Brain microvascular endothelial cell (primary cell): ENCODE data around the gene CPAMD8.

Source experiments
- DNase-seq: peaks from one replicate; pipeline ENCODE4 v3.0.0-alpha.2; 2020
- H3K27ac ChIP-seq: fragments of 250-450 bp; sonication (Bioruptor Pico); 2 replicates; pipeline ENCODE4 v1.5.1; 2020; ENCODE audit warnings: mild to moderate bottlenecking, moderate library complexity
- H3K27me3 ChIP-seq: fragments of 250-450 bp; sonication (Bioruptor Pico); replicated peaks from 2 replicates; pipeline ENCODE4 v1.5.1; 2020; ENCODE audit warnings: mild to moderate bottlenecking
- H3K36me3 ChIP-seq: fragments of 250-450 bp; sonication (Bioruptor Pico); replicated peaks from 2 replicates; pipeline ENCODE4 v1.5.1; 2020; ENCODE audit warnings: mild to moderate bottlenecking
- H3K4me3 ChIP-seq: 2 replicates; pipeline ENCODE4 v1.5.1; 2011; ENCODE audit warnings: low read depth, mild to moderate bottlenecking, control low read depth, low read length, moderate library complexity
- CTCF ChIP-seq: IDR thresholded peaks from 2 replicates; pipeline ENCODE4 v1.5.1; 2011; ENCODE audit warnings: low read depth, mild to moderate bottlenecking, moderate library complexity, low read length, control low read depth, inconsistent platforms; ENCODE audit errors: missing control alignments
- in situ Hi-C: cut with HindIII; loops from 2 replicates; pipeline ENCODE4 v1.10.0; 2017; ENCODE audit warnings: low sequenced_read_pairs, low pct_ligation_motif_present

CPAMD8 gene

DNA sequence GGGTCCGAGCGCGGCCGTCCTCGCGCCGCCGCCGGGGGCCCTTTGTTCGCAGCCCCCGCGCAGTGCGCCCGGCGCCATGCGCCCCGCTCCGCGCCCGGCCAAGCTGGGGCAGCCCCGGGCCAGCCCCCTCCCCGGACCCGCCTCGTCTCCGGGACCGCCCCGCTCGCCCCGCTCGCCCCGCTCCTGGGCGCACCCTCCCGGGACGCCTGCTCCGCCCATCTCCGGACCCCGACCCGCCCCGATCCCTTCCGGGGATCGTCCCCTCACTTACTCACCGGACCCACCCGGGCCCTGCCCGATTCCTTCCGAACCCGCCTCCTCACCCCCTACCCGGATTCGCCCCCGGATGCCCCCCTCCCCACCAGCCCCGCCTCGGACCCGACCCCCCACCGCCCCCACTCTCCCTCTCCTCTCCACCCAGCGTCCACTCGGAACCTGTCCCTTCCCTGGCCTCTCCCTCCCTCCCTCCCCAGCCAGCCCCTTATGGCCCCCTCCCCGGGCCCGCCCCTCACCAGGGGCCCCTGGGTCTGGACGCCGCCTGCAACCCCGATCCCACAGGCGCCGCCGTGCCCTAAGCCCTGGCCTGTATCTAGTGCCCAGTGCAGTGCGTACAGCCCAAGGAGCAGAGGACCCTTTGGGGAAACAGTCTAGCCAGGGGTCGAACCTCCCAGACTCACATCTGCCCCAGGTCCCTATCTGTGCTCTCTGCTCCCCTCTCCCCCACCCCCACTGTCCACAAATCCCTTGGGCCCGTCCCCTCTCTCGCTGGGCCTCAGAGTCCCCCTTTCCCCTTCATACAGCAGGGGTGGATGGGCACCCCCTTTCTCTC is at the start of gene CPAMD8:
Gene CPAMD8 (minus strand): TSS at position 105 of the 829 bp plus-strand sequence. CDS start 168 bp downstream, outside the sequence.
- peaks cover 34% of the 10 kb centered on the region for H3K27me3 ChIP-seq
- H3K27ac ChIP-seq = no peak within 1 kb of the TSS
- in situ Hi-C loops = no loop called here
- no peak for TF ChIP-seq CTCF
- DNase-seq = no peak
- no peaks in the 10 kb centered on the region for H3K36me3 ChIP-seq
- H3K4me3 ChIP-seq = no peak within 1 kb of the TSS

DNA sequence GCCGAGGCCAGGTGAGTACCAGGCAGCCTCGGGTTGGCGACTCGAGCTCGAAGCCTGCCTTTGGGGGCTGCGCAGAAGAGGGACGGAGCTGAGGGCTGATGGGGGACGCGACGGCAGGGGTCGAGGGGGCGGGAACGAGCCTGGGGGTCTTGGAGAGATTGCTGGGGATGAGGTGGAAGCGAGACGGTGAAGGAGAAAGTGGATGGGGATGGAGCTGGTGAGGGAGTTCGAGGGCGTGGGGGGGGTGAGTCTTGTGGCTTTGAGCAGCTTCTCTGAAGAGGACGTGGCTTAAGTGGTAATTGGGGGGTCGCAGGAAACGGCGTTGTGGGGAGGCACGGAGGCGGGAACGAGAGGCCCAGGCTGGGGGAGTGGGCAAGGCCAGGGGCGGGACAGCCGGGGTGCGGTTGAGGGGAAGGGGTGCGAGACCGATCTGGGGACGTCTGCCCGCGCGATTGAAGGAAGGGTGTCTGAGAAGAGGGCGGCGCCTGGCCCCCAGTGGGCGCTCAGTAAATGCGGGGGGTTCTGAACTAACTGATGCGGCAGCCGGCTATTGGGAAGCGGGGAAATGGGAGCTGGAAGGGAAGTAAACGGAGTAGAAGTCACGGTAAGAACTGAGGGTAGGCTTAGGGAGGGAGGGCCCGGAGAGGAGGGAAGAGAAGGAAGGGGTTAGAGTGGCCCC is 49.4 kb upstream of the CPAMD8 start:
- in situ Hi-C loops = no loop called here
- Histone ChIP-seq H3K27me3 (no peaks in the 10 kb centered on the region), H3K4me3 (peak overlapping the region; percentile 90), H3K36me3 (no peaks in the 10 kb centered on the region), H3K27ac (peak overlapping the region; percentile 82)
- peak; percentile 10 for TF ChIP-seq CTCF
- peak; percentile 12 for DNase-seq

DNA sequence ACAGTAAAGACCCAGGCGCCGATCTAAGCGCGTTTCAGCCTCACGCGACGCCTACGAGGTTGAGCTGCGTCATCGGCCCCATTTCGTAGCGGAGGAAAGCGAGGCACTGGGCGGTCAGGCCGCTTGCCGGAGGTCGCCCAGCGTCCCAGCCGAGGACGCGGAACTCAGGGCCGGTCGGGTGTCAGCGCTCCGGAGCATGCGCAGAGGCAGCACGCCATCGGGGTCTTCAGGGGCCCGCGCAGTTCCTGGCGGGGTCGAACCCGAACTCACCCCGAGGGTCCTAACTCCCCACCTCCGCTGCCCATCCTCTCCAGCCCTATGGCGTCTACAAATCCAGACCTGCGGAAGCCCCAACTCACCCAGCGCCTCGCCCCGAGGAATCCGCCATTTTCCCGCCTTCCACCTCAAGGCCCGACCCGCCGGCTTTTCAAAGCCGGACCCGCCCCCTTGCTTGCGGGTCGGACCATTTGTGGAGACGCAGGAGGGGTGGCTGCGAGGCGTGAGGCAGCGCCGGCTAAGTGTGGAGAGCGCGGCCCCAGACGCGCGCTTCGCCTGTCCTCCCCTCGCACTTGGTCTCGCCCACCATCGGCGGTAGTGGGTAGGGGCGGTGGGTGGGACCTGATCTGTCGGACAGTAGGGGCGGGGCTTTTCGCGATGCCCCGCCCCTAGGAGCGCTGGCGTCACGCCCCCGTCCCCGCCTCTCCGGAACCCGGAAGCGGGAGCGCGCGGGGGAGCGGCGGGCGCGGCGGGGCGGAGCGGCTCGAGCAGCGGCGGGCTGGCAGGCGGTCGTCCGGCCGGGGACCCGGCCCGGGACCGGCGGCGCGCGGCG is 48.6 kb upstream of the CPAMD8 start, which contains the start of the genes HAUS8 and MYO9B:
Gene HAUS8 (minus strand): TSS at position 418 of the 829 bp plus-strand sequence. CDS start 30 bp downstream, at position 388.
Gene MYO9B (plus strand): TSS at position 743 of the 829 bp plus-strand sequence. CDS start 25,941 bp downstream, outside the sequence.
- no peaks in the 10 kb centered on the region for H3K27me3 ChIP-seq
- TF ChIP-seq CTCF = no peak
- DNase-seq = peak; percentile 99
- peak within 1 kb of the TSS; percentile 82 for H3K27ac ChIP-seq
- H3K36me3 ChIP-seq = no peaks in the 10 kb centered on the region
- H3K4me3 ChIP-seq = peak within 1 kb of the TSS; percentile 90
- in situ Hi-C loops = no loop called here

- TF ChIP-seq CTCF = no peak
- peak overlapping the region; percentile 88 for H3K4me3 ChIP-seq
- no peak for DNase-seq
- peak overlapping the region; percentile 62 for H3K27ac ChIP-seq
- H3K27me3 ChIP-seq = no peaks in the 10 kb centered on the region
- H3K36me3 ChIP-seq = no peaks in the 10 kb centered on the region
- in situ Hi-C loops = no loop called here
These were observed 48.0 kb upstream of the CPAMD8 start for GRCh38 chr19:17074634-17075034.

GRCh38 chr19:17073869-17074633 is 47.4 kb upstream of the CPAMD8 start:
- Histone ChIP-seq H3K27me3 (no peaks in the 10 kb centered on the region), H3K4me3 (peak overlapping the region; percentile 88), H3K36me3 (no peaks in the 10 kb centered on the region), H3K27ac (peak overlapping the region; percentile 62)
- TF ChIP-seq CTCF = no peak
- in situ Hi-C loops = no loop called here
- no peak for DNase-seq
